SK-N-SH treated with all-trans-retinoic acid at 6 μM for 48 hours (cell line): ENCODE results near the gene DSE.

Experiments
- ATAC-seq: fragments of 200-7000 bp; cut with Tn5 transposase; 3 replicates; pipeline ENCODE4 v1.9.1; 2020; ENCODE audit warnings: mild to moderate bottlenecking, moderate library complexity
- ARNTL ChIP-seq: fragments of 450-650 bp; formaldehyde crosslinking; IDR thresholded peaks from 2 replicates; pipeline ENCODE4 v1.5.0; 2020; ENCODE audit warnings: low read depth, mild to moderate bottlenecking, moderate library complexity, borderline replicate concordance
- CSDC2 ChIP-seq: fragments of 250-450 bp; sonication (Bioruptor Pico); IDR thresholded peaks from 2 replicates; pipeline ENCODE4 v1.5.0; 2020; ENCODE audit warnings: mild to moderate bottlenecking, moderate library complexity
- ESRRG ChIP-seq: fragments of 250-450 bp; sonication (Bioruptor Pico); IDR thresholded peaks from 2 replicates; pipeline ENCODE4 v1.6.1; 2021; ENCODE audit warnings: mild to moderate bottlenecking
- GLIS3 ChIP-seq: fragments of 250-450 bp; sonication (Bioruptor Pico); IDR thresholded peaks from 2 replicates; pipeline ENCODE4 v1.5.0; 2020; ENCODE audit warnings: mild to moderate bottlenecking, moderate library complexity
- ISL1 ChIP-seq: fragments of 250-450 bp; sonication (Bioruptor Pico); IDR thresholded peaks from 2 replicates; pipeline ENCODE4 v2.1.2; 2022; ENCODE audit warnings: mild to moderate bottlenecking, moderate library complexity
- PATZ1 ChIP-seq: fragments of 250-450 bp; sonication (Bioruptor Pico); IDR thresholded peaks from 2 replicates; pipeline ENCODE4 v1.8.0; 2020; ENCODE audit warnings: mild to moderate bottlenecking, moderate library complexity, borderline replicate concordance
- PPARA ChIP-seq: fragments of 250-450 bp; sonication (Bioruptor Pico); IDR thresholded peaks from 2 replicates; pipeline ENCODE4 v1.5.0; 2020; ENCODE audit warnings: mild to moderate bottlenecking, borderline replicate concordance
- RARB ChIP-seq: fragments of 250-450 bp; sonication (Bioruptor Pico); IDR thresholded peaks from 2 replicates; pipeline ENCODE4 v1.8.0; 2021; ENCODE audit warnings: mild to moderate bottlenecking, moderate library complexity
- TCF4 ChIP-seq: fragments of 250-450 bp; sonication (Bioruptor Pico); IDR thresholded peaks from 2 replicates; pipeline ENCODE4 v1.8.0; 2021; ENCODE audit warnings: mild to moderate bottlenecking, moderate library complexity, borderline replicate concordance
- TOX ChIP-seq: fragments of 250-450 bp; sonication (Bioruptor Pico); IDR thresholded peaks from 2 replicates; pipeline ENCODE4 v1.8.0; 2021; ENCODE audit warnings: mild to moderate bottlenecking, moderate library complexity, borderline replicate concordance
- ZC3H10 ChIP-seq: fragments of 250-450 bp; sonication (Bioruptor Pico); IDR thresholded peaks from 2 replicates; pipeline ENCODE4 v1.5.1; 2021; ENCODE audit warnings: mild to moderate bottlenecking, moderate library complexity
- ZFP3 ChIP-seq: fragments of 250-450 bp; sonication (Bioruptor Pico); IDR thresholded peaks from 2 replicates; pipeline ENCODE4 v1.5.0; 2020; ENCODE audit warnings: mild to moderate bottlenecking, moderate library complexity
- ZFP30 ChIP-seq: fragments of 450-650 bp; formaldehyde crosslinking; IDR thresholded peaks from 2 replicates; pipeline ENCODE4 v1.5.0; 2022; ENCODE audit warnings: mild to moderate bottlenecking, moderate library complexity
- ZNF565 ChIP-seq: fragments of 450-650 bp; formaldehyde crosslinking; conservative IDR thresholded peaks from 2 replicates; pipeline ENCODE4 v1.5.0; 2020; ENCODE audit warnings: low read depth, mild to moderate bottlenecking, moderate library complexity
- ZNF70 ChIP-seq: fragments of 450-650 bp; formaldehyde crosslinking; IDR thresholded peaks from 2 replicates; pipeline ENCODE4 v1.5.0; 2020; ENCODE audit warnings: mild to moderate bottlenecking, moderate library complexity
- TF ChIP-seq, protein P1 (sequence below): fragments of 250-450 bp; sonication (Bioruptor Pico); IDR thresholded peaks from 2 replicates; pipeline ENCODE4 v1.5.0; 2020; ENCODE audit warnings: mild to moderate bottlenecking, moderate library complexity
- TF ChIP-seq, protein P2 (sequence below): fragments of 250-450 bp; sonication (Bioruptor Pico); IDR thresholded peaks from 2 replicates; pipeline ENCODE4 v1.8.0; 2021; ENCODE audit warnings: low read depth, mild to moderate bottlenecking, moderate library complexity, borderline replicate concordance
- TF ChIP-seq, protein P3 (sequence below): fragments of 250-450 bp; sonication (Bioruptor Pico); IDR thresholded peaks from 2 replicates; pipeline ENCODE4 v1.5.1; 2021; ENCODE audit warnings: mild to moderate bottlenecking, moderate library complexity
- TF ChIP-seq, protein P4 (sequence below): fragments of 250-450 bp; sonication (Bioruptor Pico); IDR thresholded peaks from 2 replicates; pipeline ENCODE4 v1.5.1; 2020; ENCODE audit warnings: low read depth, mild to moderate bottlenecking, moderate library complexity

DSE gene

GRCh38 chr6:116419069-116419786 lies 48.5 kb downstream of the DSE start (continued):
- TF ChIP-seq PATZ1 (no peak), ZFP3 (no peak)

DNA sequence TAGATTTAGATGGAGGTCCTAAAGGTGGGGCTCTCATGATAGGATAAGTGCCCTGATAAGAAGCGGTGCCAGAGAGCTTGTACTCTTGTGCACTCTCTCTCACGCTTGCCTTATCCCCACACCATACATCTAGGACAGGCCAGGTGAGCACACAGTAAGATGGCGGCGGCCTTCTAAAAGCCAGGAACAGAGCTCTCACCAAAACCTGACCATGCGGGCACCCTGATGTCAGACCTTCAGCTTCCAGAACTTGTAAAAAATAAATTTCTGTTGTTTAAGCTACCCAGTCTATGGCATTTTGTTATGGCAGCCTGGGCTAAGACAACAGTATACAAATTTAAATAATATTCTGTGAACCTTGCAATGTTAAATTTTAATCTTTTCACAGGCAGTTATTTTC lies 49.6 kb downstream of the DSE start:
- ATAC-seq: no peak
- TF ChIP-seq TOX (no peak), ESRRG (no peak), TCF4 (CRISPR knock-in tag) (no peak), RARB (no peak), ZFP3 (no peak), CSDC2 (CRISPR knock-in tag) (no peak)
- TF ChIP-seq, protein P1, sequence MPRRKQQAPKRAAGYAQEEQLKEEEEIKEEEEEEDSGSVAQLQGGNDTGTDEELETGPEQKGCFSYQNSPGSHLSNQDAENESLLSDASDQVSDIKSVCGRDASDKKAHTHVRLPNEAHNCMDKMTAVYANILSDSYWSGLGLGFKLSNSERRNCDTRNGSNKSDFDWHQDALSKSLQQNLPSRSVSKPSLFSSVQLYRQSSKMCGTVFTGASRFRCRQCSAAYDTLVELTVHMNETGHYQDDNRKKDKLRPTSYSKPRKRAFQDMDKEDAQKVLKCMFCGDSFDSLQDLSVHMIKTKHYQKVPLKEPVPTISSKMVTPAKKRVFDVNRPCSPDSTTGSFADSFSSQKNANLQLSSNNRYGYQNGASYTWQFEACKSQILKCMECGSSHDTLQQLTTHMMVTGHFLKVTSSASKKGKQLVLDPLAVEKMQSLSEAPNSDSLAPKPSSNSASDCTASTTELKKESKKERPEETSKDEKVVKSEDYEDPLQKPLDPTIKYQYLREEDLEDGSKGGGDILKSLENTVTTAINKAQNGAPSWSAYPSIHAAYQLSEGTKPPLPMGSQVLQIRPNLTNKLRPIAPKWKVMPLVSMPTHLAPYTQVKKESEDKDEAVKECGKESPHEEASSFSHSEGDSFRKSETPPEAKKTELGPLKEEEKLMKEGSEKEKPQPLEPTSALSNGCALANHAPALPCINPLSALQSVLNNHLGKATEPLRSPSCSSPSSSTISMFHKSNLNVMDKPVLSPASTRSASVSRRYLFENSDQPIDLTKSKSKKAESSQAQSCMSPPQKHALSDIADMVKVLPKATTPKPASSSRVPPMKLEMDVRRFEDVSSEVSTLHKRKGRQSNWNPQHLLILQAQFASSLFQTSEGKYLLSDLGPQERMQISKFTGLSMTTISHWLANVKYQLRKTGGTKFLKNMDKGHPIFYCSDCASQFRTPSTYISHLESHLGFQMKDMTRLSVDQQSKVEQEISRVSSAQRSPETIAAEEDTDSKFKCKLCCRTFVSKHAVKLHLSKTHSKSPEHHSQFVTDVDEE (CRISPR knock-in tag): no peak
- TF ChIP-seq, all 23 proteins: peak for 0

- no peak for ATAC-seq
- TF ChIP-seq ESRRG (no peak), ZC3H10 (no peak), ZFP3 (no peak), TCF4 (CRISPR knock-in tag) (no peak), ZNF70 (no peak)
- TF ChIP-seq, protein P2, sequence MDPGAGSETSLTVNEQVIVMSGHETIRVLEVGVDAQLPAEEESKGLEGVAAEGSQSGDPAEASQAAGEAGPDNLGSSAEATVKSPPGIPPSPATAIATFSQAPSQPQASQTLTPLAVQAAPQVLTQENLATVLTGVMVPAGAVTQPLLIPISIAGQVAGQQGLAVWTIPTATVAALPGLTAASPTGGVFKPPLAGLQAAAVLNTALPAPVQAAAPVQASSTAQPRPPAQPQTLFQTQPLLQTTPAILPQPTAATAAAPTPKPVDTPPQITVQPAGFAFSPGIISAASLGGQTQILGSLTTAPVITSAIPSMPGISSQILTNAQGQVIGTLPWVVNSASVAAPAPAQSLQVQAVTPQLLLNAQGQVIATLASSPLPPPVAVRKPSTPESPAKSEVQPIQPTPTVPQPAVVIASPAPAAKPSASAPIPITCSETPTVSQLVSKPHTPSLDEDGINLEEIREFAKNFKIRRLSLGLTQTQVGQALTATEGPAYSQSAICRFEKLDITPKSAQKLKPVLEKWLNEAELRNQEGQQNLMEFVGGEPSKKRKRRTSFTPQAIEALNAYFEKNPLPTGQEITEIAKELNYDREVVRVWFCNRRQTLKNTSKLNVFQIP (CRISPR knock-in tag): no peak
Observed at GRCh38 chr6:116422238-116422637, 51.5 kb downstream of the DSE start.

DNA sequence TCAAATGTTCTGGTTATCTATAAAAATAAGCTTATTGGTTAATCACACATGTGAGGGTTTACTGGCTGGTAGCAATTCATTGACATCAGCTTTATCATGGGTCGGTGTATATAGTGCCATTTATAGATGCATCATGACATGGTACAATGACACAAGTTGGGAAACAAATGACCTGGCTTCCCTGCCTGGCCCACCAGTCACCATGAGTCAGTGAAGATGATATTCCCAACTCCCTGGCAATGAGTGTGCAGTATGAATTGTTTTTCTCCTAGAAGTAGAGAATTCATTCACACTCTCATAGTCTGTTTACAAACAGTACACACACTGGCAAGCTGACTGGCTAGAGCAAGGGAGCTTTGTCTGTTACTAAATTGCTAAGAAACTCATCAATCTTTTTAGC lies 53.3 kb downstream of the DSE start:
- TF ChIP-seq PPARA (CRISPR knock-in tag): no peak

DNA sequence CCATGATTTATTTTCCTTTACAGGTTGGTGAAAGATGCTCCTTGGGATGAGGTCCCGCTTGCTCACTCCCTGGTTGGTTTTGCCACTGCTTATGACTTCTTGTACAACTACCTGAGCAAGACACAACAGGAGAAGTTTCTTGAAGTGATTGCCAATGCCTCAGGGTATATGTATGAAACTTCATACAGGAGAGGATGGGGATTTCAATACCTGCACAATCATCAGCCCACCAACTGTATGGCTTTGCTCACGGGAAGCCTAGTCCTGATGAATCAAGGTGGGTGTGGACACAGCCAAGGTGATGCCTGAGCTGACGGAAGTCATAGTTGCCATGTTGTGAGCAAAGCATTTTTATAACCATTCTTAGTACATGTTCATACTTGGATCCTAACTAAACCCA lies 55.8 kb downstream of the DSE start:
- no peak for ATAC-seq

More for the DNA sequence above, 53.3 kb downstream of the DSE start:
- ATAC-seq: no peak

DNA sequence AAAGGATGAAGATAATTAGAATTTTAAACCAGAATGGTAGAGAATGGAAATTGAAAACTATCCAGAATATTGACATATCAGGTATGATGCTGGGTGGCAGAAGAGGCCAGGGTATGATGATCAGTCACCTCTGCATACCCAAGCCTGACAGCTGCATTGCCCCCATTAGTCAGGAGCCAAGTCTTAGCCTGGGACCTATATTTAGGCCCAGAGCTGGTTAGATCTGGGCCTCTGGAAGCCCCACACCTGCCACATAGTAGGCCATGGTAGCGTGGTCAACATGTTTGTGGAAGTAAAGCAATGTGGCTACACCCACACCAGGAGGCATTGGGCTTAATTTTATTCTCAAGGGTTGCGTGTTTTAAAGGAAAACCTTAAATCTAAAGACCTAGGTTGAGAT lies 58.4 kb downstream of the DSE start:
- TF ChIP-seq, protein P1 (CRISPR knock-in tag): no peak
- TF ChIP-seq ZFP30 (CRISPR knock-in tag): no peak
- TF ChIP-seq, protein P3, sequence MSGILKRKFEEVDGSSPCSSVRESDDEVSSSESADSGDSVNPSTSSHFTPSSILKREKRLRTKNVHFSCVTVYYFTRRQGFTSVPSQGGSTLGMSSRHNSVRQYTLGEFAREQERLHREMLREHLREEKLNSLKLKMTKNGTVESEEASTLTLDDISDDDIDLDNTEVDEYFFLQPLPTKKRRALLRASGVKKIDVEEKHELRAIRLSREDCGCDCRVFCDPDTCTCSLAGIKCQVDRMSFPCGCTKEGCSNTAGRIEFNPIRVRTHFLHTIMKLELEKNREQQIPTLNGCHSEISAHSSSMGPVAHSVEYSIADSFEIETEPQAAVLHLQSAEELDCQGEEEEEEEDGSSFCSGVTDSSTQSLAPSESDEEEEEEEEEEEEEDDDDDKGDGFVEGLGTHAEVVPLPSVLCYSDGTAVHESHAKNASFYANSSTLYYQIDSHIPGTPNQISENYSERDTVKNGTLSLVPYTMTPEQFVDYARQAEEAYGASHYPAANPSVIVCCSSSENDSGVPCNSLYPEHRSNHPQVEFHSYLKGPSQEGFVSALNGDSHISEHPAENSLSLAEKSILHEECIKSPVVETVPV (CRISPR knock-in tag): no peak
- TF ChIP-seq, protein P2 (CRISPR knock-in tag): no peak
- no peak for TF ChIP-seq ISL1 (CRISPR knock-in tag)
- TF ChIP-seq, protein P4, sequence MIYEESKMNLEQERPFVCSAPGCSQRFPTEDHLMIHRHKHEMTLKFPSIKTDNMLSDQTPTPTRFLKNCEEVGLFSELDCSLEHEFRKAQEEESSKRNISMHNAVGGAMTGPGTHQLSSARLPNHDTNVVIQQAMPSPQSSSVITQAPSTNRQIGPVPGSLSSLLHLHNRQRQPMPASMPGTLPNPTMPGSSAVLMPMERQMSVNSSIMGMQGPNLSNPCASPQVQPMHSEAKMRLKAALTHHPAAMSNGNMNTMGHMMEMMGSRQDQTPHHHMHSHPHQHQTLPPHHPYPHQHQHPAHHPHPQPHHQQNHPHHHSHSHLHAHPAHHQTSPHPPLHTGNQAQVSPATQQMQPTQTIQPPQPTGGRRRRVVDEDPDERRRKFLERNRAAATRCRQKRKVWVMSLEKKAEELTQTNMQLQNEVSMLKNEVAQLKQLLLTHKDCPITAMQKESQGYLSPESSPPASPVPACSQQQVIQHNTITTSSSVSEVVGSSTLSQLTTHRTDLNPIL (CRISPR knock-in tag): no peak
- TF ChIP-seq ZFP3: no peak
- TF ChIP-seq CSDC2 (CRISPR knock-in tag): no peak
- TF ChIP-seq ZC3H10: no peak
- no peak for TF ChIP-seq ZNF565 (CRISPR knock-in tag)
- TF ChIP-seq GLIS3 (CRISPR knock-in tag): no peak
- ATAC-seq: no peak

More for the DNA sequence above, 55.8 kb downstream of the DSE start:
- TF ChIP-seq ZC3H10 (no peak), ARNTL (CRISPR knock-in tag) (no peak)
